Neural crest cell (in vitro differentiated cells): ENCODE measurements around the gene STPG1. TPM values are rescaled to one million over a fixed set of nuclear protein-coding genes. Genes with fewer than 3 reads are reported as not detected.

Experiments
- DNase-seq: peaks from one replicate; pipeline ENCODE4 v3.0.0; 2021; ENCODE audit warnings: low read depth, mixed read lengths, low spot score
- H3K27ac Mint-ChIP-seq: one replicate; pipeline ENCODE4 v1.8.0; 2021; ENCODE audit warnings: mild to moderate bottlenecking, mixed read lengths; ENCODE audit not compliant: unreplicated experiment
- H3K27me3 Mint-ChIP-seq: 2 replicates; pipeline ENCODE4 v1.8.0; 2021; ENCODE audit warnings: low read depth, mild to moderate bottlenecking, mixed read lengths
- H3K36me3 Mint-ChIP-seq: 2 replicates; pipeline ENCODE4 v1.8.0; 2021; ENCODE audit warnings: low read depth, mild to moderate bottlenecking, mixed read lengths
- H3K4me1 Mint-ChIP-seq: 2 replicates; pipeline ENCODE4 v1.8.0; 2021; ENCODE audit warnings: mixed read lengths
- H3K4me3 Mint-ChIP-seq: one replicate; pipeline ENCODE4 v1.8.0; 2021; ENCODE audit warnings: mild to moderate bottlenecking, mixed read lengths
- H3K9me3 Mint-ChIP-seq: 2 replicates; pipeline ENCODE4 v1.8.0; 2021; ENCODE audit warnings: mixed read lengths
- total RNA-seq: library from RNA; stranded (reverse); gene quantifications from 2 replicates; pipeline ENCODE4 v1.2.1, GENCODE V29; 2021
- TF ChIP-seq, protein P1 (sequence below): fragments of 200-600 bp; sonication (generic); conservative IDR thresholded peaks from 2 replicates; pipeline ENCODE4 v1.5.0; 2021; ENCODE audit warnings: antibody characterized with exemption, mild to moderate bottlenecking

The STPG1 gene
- total RNA-seq, 1 donor from 2014 or later = 7.7 TPM

- TF ChIP-seq, protein P1, sequence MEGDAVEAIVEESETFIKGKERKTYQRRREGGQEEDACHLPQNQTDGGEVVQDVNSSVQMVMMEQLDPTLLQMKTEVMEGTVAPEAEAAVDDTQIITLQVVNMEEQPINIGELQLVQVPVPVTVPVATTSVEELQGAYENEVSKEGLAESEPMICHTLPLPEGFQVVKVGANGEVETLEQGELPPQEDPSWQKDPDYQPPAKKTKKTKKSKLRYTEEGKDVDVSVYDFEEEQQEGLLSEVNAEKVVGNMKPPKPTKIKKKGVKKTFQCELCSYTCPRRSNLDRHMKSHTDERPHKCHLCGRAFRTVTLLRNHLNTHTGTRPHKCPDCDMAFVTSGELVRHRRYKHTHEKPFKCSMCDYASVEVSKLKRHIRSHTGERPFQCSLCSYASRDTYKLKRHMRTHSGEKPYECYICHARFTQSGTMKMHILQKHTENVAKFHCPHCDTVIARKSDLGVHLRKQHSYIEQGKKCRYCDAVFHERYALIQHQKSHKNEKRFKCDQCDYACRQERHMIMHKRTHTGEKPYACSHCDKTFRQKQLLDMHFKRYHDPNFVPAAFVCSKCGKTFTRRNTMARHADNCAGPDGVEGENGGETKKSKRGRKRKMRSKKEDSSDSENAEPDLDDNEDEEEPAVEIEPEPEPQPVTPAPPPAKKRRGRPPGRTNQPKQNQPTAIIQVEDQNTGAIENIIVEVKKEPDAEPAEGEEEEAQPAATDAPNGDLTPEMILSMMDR = no peak
- H3K27me3 Mint-ChIP-seq = peaks cover 11% of the 10 kb centered on the region
These were observed 1.3 kb upstream of the STPG1 start for GRCh38 chr1:24414775-24415333.

DNA sequence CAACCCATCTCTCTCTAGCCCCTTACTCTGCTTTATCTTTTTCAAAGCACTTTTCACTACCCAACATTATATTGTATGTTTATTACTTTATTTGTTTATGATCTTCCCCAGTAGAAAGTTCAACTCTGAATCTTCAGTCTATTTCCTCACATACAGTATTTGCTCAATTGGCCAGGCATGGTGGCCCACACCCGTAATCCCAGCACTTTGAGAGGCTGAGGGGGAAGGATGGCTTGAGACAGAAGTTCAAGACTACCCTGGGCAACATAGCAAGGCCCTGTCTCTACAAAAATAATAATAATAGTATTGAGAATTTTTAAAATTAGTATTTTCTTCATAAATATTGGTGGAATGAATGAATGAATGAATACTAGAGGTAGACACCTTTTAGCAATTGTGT is 1.2 kb downstream of the STPG1 start:
- peak overlapping the region; percentile 86 for H3K4me3 Mint-ChIP-seq

More at GRCh38 chr1:24414775-24415333, 1.3 kb upstream of the STPG1 start:
- H3K4me1 Mint-ChIP-seq = peaks cover 29% of the 10 kb centered on the region
- no peaks in the 10 kb centered on the region for H3K36me3 Mint-ChIP-seq
- no peak overlapping the region for H3K27ac Mint-ChIP-seq
- DNase-seq = no peak
- H3K4me3 Mint-ChIP-seq = peak overlapping the region; percentile 93
- H3K9me3 Mint-ChIP-seq = no peaks in the 10 kb centered on the region

GRCh38 chr1:24411963-24412362 is 1.6 kb downstream of the STPG1 start:
- H3K27ac Mint-ChIP-seq = no peak overlapping the region
- H3K4me1 Mint-ChIP-seq = peaks cover 29% of the 10 kb centered on the region
- H3K4me3 Mint-ChIP-seq = peak overlapping the region; percentile 9

More for the DNA sequence above, 1.2 kb downstream of the STPG1 start:
- Mint-ChIP-seq H3K4me1 (peaks cover 29% of the 10 kb centered on the region), H3K27ac (no peak overlapping the region), H3K27me3 (peaks cover 11% of the 10 kb centered on the region), H3K9me3 (no peaks in the 10 kb centered on the region), H3K36me3 (no peaks in the 10 kb centered on the region)
- TF ChIP-seq, protein P1 = no peak
- no peak for DNase-seq

DNA sequence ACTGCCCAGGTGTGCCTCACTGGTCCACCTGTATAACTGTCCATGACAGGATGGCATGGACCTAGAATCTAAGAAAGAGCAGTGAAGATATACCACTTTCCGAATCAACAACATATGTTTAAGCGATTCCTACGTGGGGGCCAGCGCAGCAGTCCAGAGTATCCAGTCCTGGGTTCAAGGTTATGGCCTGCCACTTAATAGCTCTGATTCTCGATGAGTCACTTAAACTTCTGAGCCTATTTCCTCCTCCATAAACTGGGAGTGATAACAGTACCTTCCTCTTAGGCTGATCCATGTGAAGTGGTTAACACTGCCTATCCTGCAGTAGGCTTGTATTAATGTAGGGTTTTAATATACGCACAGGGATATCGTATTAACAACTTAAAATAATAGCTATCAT is 2.8 kb downstream of the STPG1 start:
- H3K4me1 Mint-ChIP-seq = peaks cover 21% of the 10 kb centered on the region
- H3K36me3 Mint-ChIP-seq = no peaks in the 10 kb centered on the region
- H3K4me3 Mint-ChIP-seq = peak overlapping the region; percentile 35
- no peak for DNase-seq
- TF ChIP-seq, protein P1 = no peak
- H3K27me3 Mint-ChIP-seq = peaks cover 4% of the 10 kb centered on the region
- no peaks in the 10 kb centered on the region for H3K9me3 Mint-ChIP-seq
- no peak overlapping the region for H3K27ac Mint-ChIP-seq

More at GRCh38 chr1:24411963-24412362, 1.6 kb downstream of the STPG1 start:
- no peaks in the 10 kb centered on the region for H3K36me3 Mint-ChIP-seq
- H3K9me3 Mint-ChIP-seq = no peaks in the 10 kb centered on the region
- TF ChIP-seq, protein P1 = no peak
- H3K27me3 Mint-ChIP-seq = peaks cover 11% of the 10 kb centered on the region
- DNase-seq = no peak

DNA sequence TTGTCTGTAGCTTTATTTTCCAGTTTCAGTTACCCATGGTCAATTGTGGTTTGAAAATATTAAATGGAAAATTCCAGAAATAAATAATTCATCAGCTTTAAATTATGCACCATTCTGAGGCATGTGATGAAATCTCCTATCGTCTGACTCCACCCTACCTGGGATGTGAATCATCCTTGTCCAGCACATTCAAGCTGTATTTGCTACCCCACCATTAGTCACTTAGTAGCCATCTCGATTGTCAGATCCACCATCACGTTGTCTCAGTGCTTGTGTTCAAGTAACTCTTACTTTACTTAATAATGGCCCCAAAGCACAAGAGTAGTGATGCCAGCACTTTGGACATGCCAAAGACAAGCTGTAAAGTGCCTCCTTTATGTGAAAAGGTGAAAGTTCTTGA is 4.0 kb downstream of the STPG1 start:
- DNase-seq = no peak
- TF ChIP-seq, protein P1 = no peak
- peaks cover 9% of the 10 kb centered on the region for H3K4me1 Mint-ChIP-seq
- H3K27me3 Mint-ChIP-seq = peaks cover 4% of the 10 kb centered on the region
- no peak overlapping the region for H3K4me3 Mint-ChIP-seq
- H3K9me3 Mint-ChIP-seq = no peaks in the 10 kb centered on the region
- H3K36me3 Mint-ChIP-seq = no peaks in the 10 kb centered on the region
- H3K27ac Mint-ChIP-seq = no peak overlapping the region
